Activated naive CD4-positive, alpha-beta T cell treated with anti-CD3 and anti-CD28 coated beads, Interleukin-2, amount 10 ng/mL, durations not matched to agents 7 days and 5 days (primary cell): Measurements from ENCODE around the gene MESP2.
A peak's percentile ranks its signal among the peaks of the same experiment; 100 is the strongest.

Experiments
- CTCF ChIA-PET: fragments of 350-600 bp; sonication (Branson Sonifier 250); formaldehyde crosslinking; loops from one replicate; lab custom pipeline; 2021; ENCODE audit warnings: antibody characterized with exemption; lab: Charles Lee
- DNase-seq: peaks from one replicate; pipeline ENCODE4 v3.0.0-alpha.2; 2020
- H3K27ac Mint-ChIP-seq: one replicate; pipeline ENCODE4 v1.8.0; 2021; ENCODE audit warnings: mild to moderate bottlenecking, moderate library complexity, mixed read lengths
- H3K27me3 Mint-ChIP-seq: one replicate; pipeline ENCODE4 v1.8.0; 2021; ENCODE audit warnings: mild to moderate bottlenecking, mixed read lengths
- H3K36me3 Mint-ChIP-seq: one replicate; pipeline ENCODE4 v1.8.0; 2021; ENCODE audit warnings: mixed read lengths
- H3K4me1 Mint-ChIP-seq: one replicate; pipeline ENCODE4 v1.8.0; 2021; ENCODE audit warnings: mixed read lengths
- H3K4me3 Mint-ChIP-seq: one replicate; pipeline ENCODE4 v1.8.0; 2021; ENCODE audit warnings: mild to moderate bottlenecking, moderate library complexity, mixed read lengths
- H3K9me3 Mint-ChIP-seq: one replicate; pipeline ENCODE4 v1.8.0; 2021; ENCODE audit warnings: mixed read lengths

The MESP2 gene

GRCh38 chr15:89805241-89806209, 29.4 kb downstream of the MESP2 start:
- Mint-ChIP-seq H3K27me3 (peaks cover 5% of the 10 kb centered on the region), H3K4me3 (no peak overlapping the region), H3K9me3 (no peaks in the 10 kb centered on the region), H3K36me3 (no peaks in the 10 kb centered on the region), H3K4me1 (no peaks in the 10 kb centered on the region), H3K27ac (no peak overlapping the region)
- CTCF ChIA-PET = no interaction called here
- peak; percentile 14 for DNase-seq

- CTCF ChIA-PET = no interaction called here
- Mint-ChIP-seq H3K9me3 (no peaks in the 10 kb centered on the region), H3K4me1 (no peaks in the 10 kb centered on the region), H3K27me3 (peaks cover 9% of the 10 kb centered on the region), H3K27ac (no peak overlapping the region), H3K36me3 (no peaks in the 10 kb centered on the region), H3K4me3 (no peak overlapping the region)
- peak; percentile 13 for DNase-seq
These were observed 30.1 kb downstream of the MESP2 start for GRCh38 chr15:89806210-89806558.

GRCh38 chr15:89806559-89807550, 30.7 kb downstream of the MESP2 start:
- H3K36me3 Mint-ChIP-seq = no peaks in the 10 kb centered on the region
- CTCF ChIA-PET = no interaction called here
- H3K9me3 Mint-ChIP-seq = no peaks in the 10 kb centered on the region
- H3K27me3 Mint-ChIP-seq = peaks cover 12% of the 10 kb centered on the region
- H3K4me3 Mint-ChIP-seq = no peak overlapping the region
- no peak overlapping the region for H3K27ac Mint-ChIP-seq
- DNase-seq = peak; percentile 3
- H3K4me1 Mint-ChIP-seq = no peaks in the 10 kb centered on the region

GRCh38 chr15:89807689-89808088, 31.6 kb downstream of the MESP2 start:
- Mint-ChIP-seq H3K9me3 (no peaks in the 10 kb centered on the region), H3K27me3 (peaks cover 16% of the 10 kb centered on the region), H3K4me1 (no peaks in the 10 kb centered on the region), H3K36me3 (no peaks in the 10 kb centered on the region), H3K27ac (no peak overlapping the region), H3K4me3 (no peak overlapping the region)
- CTCF ChIA-PET = no interaction called here
- DNase-seq = no peak

GRCh38 chr15:89808160-89808870, 32.2 kb downstream of the MESP2 start:
- no peaks in the 10 kb centered on the region for H3K9me3 Mint-ChIP-seq
- CTCF ChIA-PET = no interaction called here
- no peak for DNase-seq
- H3K4me1 Mint-ChIP-seq = no peaks in the 10 kb centered on the region
- no peaks in the 10 kb centered on the region for H3K36me3 Mint-ChIP-seq
- H3K27ac Mint-ChIP-seq = no peak overlapping the region
- no peak overlapping the region for H3K4me3 Mint-ChIP-seq
- H3K27me3 Mint-ChIP-seq = peaks cover 22% of the 10 kb centered on the region

- CTCF ChIA-PET = no interaction called here
- no peak overlapping the region for H3K4me3 Mint-ChIP-seq
- H3K4me1 Mint-ChIP-seq = peaks cover 3% of the 10 kb centered on the region
- no peaks in the 10 kb centered on the region for H3K9me3 Mint-ChIP-seq
- H3K36me3 Mint-ChIP-seq = no peaks in the 10 kb centered on the region
- DNase-seq = no peak
- H3K27ac Mint-ChIP-seq = no peak overlapping the region
- H3K27me3 Mint-ChIP-seq = peaks cover 31% of the 10 kb centered on the region
These were observed 33.1 kb downstream of the MESP2 start for GRCh38 chr15:89809093-89809786.

GRCh38 chr15:89809787-89810148, 33.6 kb downstream of the MESP2 start:
- Mint-ChIP-seq H3K36me3 (no peaks in the 10 kb centered on the region), H3K27me3 (peaks cover 36% of the 10 kb centered on the region), H3K4me3 (no peak overlapping the region), H3K9me3 (no peaks in the 10 kb centered on the region), H3K4me1 (peaks cover 3% of the 10 kb centered on the region), H3K27ac (no peak overlapping the region)
- no peak for DNase-seq
- CTCF ChIA-PET = no interaction called here

GRCh38 chr15:89810837-89811236, 34.7 kb downstream of the MESP2 start:
- no peak for DNase-seq
- Mint-ChIP-seq H3K4me1 (peaks cover 10% of the 10 kb centered on the region), H3K27me3 (peaks cover 47% of the 10 kb centered on the region), H3K27ac (no peak overlapping the region), H3K36me3 (no peaks in the 10 kb centered on the region), H3K4me3 (no peak overlapping the region), H3K9me3 (peaks cover under 1% of the 10 kb centered on the region)
- CTCF ChIA-PET = no interaction called here

GRCh38 chr15:89812011-89812846, 36.1 kb downstream of the MESP2 start:
- no peak for DNase-seq
- CTCF ChIA-PET = no interaction called here
- H3K9me3 Mint-ChIP-seq = peaks cover 2% of the 10 kb centered on the region

GRCh38 chr15:89812847-89813320, 36.8 kb downstream of the MESP2 start:
- Mint-ChIP-seq H3K27ac (no peak overlapping the region), H3K4me3 (no peak overlapping the region), H3K36me3 (no peaks in the 10 kb centered on the region), H3K9me3 (peaks cover 2% of the 10 kb centered on the region), H3K4me1 (peaks cover 10% of the 10 kb centered on the region), H3K27me3 (peaks cover 68% of the 10 kb centered on the region)
- CTCF ChIA-PET = no interaction called here
- no peak for DNase-seq

More at GRCh38 chr15:89812011-89812846, 36.1 kb downstream of the MESP2 start:
- no peaks in the 10 kb centered on the region for H3K36me3 Mint-ChIP-seq
- no peak overlapping the region for H3K27ac Mint-ChIP-seq
- H3K4me3 Mint-ChIP-seq = no peak overlapping the region
- H3K4me1 Mint-ChIP-seq = peaks cover 10% of the 10 kb centered on the region
- H3K27me3 Mint-ChIP-seq = peaks cover 61% of the 10 kb centered on the region

- peaks cover 72% of the 10 kb centered on the region for H3K27me3 Mint-ChIP-seq
- H3K9me3 Mint-ChIP-seq = peaks cover 2% of the 10 kb centered on the region
These were observed 37.4 kb downstream of the MESP2 start for GRCh38 chr15:89813381-89814111.

GRCh38 chr15:89814112-89814742, 38.1 kb downstream of the MESP2 start:
- DNase-seq = no peak
- no peaks in the 10 kb centered on the region for H3K36me3 Mint-ChIP-seq
- peaks cover 2% of the 10 kb centered on the region for H3K9me3 Mint-ChIP-seq
- peak overlapping the region; percentile 74 for H3K4me3 Mint-ChIP-seq
- CTCF ChIA-PET = no interaction called here
- H3K4me1 Mint-ChIP-seq = peaks cover 10% of the 10 kb centered on the region
- H3K27ac Mint-ChIP-seq = no peak overlapping the region
- peaks cover 72% of the 10 kb centered on the region for H3K27me3 Mint-ChIP-seq

More at GRCh38 chr15:89813381-89814111, 37.4 kb downstream of the MESP2 start:
- DNase-seq = no peak
- Mint-ChIP-seq H3K36me3 (no peaks in the 10 kb centered on the region), H3K4me1 (peaks cover 10% of the 10 kb centered on the region), H3K4me3 (peak overlapping the region; percentile 66), H3K27ac (no peak overlapping the region)
- CTCF ChIA-PET = no interaction called here
